GM18526 (cell line): Measurements from ENCODE around the gene DXO.
"Not testable (repeated sequence)": the region's sequence is repeated elsewhere in the genome, so short reads cannot be mapped to it uniquely, and the experiment has no call there.

Source experiments
- POLR2A ChIP-seq: IDR thresholded peaks from 3 replicates; pipeline ENCODE4 v1.6.1; 2011; ENCODE audit not compliant: insufficient read length; ENCODE audit errors: extremely low read depth

DXO gene

DNA sequence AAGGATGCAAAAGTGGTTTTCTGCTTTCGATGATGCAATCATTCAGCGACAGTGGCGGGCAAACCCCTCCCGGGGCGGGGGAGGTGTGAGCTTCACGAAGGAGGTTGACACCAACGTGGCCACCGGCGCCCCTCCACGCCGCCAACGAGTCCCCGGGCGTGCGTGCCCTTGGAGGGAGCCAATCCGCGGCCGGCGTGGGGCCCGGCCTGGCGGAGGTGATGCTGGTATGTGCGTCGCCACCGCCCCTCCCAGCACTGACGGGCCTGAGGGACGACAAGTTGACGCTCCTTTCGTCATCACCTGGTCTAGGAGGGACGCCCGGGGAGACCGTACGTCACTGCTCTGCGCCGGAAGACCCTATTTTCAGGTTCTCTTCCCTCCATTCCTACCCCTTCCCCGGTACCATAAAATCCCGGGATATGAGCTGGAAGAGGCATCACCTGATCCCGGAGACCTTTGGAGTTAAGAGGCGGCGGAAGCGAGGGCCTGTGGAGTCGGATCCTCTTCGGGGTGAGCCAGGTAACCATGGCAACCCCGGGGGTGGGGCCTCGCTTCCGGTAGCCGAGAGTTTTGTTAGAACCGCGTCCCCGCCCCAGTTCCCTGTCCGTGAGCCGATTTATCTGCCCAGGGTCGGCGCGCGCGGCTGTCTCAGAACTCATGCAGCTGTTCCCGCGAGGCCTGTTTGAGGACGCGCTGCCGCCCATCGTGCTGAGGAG, at the start of gene DXO:
TSS of gene DXO (minus strand) at position 146 of the 716 bp plus-strand sequence. CDS start 463 bp downstream, outside the sequence.
- peak; percentile 57 for TF ChIP-seq POLR2A

DNA sequence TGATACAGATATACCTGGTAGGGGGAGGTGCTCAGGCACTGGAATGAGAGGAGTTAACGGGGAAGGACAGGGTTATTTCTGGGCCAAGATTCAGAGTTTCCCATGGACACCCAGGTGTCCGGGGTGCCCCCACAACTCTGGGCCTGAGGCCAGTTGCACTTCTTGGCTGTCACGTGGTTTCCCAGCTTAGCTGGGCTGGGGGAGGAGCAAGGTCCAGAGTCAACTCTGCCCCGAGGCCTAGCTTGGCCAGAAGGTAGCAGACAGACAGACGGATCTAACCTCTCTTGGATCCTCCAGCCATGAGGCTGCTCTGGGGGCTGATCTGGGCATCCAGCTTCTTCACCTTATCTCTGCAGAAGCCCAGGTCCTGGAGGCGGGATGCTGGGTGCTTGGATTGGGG, 42.6 kb upstream of the DXO start, which contains the start of gene C4B:
TSS of gene C4B (plus strand) at position 249 of the 400 bp plus-strand sequence. CDS start at position 300, 51 bp downstream.
- TF ChIP-seq POLR2A = not testable (repeated sequence)

DNA sequence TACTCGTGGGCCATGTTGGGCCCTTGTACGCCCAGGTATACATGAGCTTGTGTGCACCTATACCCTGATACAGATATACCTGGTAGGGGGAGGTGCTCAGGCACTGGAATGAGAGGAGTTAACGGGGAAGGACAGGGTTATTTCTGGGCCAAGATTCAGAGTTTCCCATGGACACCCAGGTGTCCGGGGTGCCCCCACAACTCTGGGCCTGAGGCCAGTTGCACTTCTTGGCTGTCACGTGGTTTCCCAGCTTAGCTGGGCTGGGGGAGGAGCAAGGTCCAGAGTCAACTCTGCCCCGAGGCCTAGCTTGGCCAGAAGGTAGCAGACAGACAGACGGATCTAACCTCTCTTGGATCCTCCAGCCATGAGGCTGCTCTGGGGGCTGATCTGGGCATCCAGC, 9.8 kb upstream of the DXO start, which contains the start of gene C4A:
TSS of gene C4A (plus strand) at position 314 of the 400 bp plus-strand sequence. CDS start at position 365, 51 bp downstream.
- not testable (repeated sequence) for TF ChIP-seq POLR2A

DNA sequence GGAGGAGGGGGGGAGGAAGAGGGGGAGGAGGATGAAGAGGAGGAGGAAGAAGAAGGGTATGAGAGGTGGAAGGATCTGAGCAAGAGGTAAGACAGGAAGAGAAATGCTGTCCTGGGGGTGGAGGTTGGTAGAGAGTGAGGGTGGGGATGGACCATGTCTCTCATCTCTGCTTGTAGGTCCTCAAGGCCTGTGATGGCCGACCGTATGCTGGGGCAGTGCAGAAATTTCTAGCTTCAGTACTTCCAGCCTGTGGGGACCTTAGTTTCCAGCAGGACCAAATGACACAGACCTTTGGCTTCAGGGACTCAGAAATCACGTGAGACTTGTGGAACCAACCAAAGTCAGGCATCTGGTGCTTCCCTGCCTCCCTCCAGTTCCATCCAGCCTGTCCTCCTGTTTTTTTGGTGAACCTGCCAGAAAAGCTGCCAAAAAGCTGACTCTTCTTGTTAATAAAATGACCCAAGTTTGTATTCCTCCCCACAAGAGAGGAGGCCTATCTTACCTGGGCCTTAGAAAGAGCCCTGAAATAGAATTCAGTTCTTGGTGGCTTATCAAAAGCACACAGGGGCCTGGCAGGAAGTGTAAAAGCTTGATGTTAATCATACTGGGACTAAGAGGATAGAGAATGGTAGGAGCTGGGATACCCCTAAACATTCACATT, 7.4 kb upstream of the DXO start:
- no peak for TF ChIP-seq POLR2A

GRCh38 chr6:31978831-31979230, 6.9 kb upstream of the DXO start:
- TF ChIP-seq POLR2A = no peak

DNA sequence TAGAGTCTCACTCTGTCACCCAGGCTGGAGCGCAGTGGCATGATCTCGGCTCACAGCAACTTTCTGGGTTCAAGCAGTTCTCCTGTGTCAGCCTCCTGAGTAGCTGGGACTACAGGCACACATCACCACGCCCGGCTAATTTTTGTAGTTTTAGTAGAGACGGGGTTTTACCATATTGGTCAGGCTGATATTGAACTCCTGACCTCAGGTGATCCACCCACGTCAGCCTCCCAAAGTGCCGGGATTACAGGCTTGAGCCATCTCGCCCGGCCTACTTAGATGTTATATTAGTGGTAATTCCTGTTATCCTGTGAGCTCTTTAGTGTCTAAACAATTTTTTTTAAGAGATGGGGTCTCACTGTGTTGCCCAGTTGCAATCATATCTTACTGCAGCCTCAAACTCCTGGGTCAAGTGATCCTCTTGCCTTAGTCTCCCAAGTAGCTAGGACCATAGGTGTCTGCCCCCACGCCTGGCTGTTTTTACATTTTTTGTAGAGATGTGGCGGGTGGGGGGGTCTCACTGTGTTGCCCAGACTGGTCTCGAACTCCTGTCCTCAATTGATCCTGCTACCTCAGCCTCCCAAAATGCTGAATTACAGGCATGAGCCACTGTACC, 6.0 kb upstream of the DXO start:
- TF ChIP-seq POLR2A = no peak

DNA sequence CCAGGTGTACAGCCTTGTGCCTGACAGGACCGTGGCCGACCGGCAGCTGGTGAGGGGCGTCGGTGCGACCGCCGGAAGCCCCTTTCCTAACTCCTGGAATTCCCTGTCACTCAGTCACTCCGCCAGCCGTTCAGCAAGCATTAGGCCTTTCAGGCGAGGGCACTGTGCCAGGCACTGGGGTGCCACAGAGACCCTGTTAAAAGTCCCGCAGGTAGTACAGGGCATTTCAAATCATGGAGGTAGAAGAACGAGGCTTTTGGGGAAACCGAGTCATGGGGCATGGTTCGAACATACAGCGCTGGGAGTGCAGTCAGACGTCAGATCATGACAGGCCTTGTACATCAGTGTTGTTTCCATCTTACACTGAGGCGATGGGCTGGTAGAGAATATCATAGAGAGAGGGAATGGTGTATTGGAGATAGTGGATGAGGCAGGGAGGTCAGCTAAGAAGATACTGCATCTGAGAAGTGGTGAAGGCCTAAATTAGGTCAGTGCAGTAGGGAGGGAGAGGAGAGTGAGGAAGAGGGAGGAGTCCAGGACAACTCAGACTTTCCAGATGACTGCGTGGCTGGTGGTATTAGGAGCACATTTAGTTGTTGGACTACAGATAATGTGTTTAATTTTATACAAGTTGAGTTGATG, 892 bp upstream of the DXO start:
- TF ChIP-seq POLR2A = no peak

GRCh38 chr6:31971279-31971992, 502 bp downstream of the DXO start:
- no peak for TF ChIP-seq POLR2A

- TF ChIP-seq POLR2A = no peak
Measured at GRCh38 chr6:31970604-31971271, 1.2 kb downstream of the DXO start.

GRCh38 chr6:31969712-31970603, 2.0 kb downstream of the DXO start:
- no peak for TF ChIP-seq POLR2A

DNA sequence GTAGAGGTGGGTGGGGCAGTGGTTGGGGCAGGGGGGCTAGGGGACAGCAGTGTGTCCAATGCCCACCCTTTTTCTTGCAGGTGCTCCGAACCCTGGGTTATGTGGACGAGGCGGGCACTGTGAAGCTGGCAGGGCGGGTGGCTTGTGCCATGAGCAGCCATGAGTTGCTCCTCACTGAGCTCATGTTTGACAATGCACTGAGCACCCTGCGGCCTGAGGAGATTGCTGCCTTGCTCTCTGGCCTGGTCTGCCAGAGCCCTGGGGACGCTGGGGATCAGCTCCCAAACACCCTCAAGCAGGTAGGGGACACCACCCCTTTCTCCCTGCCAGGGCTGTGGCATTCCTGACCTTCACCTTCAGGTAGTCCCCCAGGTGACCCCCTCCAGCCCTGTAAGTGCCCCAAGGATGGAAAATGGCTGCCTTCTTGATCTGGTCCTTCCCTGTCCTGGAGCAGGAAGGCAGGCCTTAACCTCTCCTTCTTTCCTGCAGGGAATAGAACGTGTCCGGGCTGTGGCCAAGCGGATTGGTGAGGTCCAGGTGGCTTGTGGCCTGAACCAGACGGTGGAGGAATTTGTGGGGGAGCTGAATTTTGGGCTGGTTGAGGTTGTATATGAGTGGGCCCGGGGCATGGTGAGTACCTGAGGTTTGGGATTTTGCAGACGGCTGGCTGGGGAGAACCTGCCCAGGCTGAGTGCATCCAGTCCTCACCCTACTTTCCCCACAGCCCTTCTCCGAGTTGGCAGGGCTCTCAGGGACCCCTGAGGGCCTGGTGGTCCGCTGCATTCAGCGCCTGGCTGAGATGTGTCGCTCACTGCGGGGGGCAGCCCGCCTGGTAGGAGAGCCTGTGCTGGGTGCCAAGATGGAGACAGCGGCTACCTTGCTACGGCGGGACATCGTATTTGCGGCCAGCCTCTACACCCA, 2.9 kb downstream of the DXO start:
- TF ChIP-seq POLR2A = no peak

DNA sequence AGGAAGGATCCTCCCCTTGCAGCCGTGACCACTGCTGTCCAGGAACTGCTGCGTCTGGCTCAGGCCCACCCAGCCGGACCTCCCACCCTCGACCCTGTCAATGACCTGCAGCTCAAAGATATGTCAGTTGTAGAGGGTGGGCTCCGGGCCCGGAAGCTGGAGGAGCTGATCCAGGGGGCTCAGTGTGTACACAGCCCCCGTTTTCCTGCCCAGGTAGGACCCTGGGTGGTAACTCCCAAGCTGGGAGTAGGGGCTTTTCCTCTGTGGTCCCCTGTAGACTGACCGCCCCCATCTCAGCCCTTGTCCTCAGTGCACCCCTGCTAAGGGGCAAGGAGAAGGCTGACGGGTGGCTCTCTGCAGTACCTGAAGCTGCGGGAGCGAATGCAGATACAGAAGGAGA, 3.6 kb downstream of the DXO start:
- no peak for TF ChIP-seq POLR2A
